ENCODE measurements around the gene KCNAB2.

KCNAB2 gene

GRCh38 chr1:6136516-6137220, 91.0 kb downstream of the KCNAB2 start:
- TF ChIP-seq POLR2AphosphoS5 (IDR thresholded peaks at IDR 0.05; ENCODE audit: low read depth, low read length) (no peak), FOXP2 (optimal IDR thresholded peaks at IDR 0.05; ENCODE audit: borderline replicate concordance, extremely low read depth, extremely low read length, insufficient read depth) (no peak), TAF1 (IDR thresholded peaks at IDR 0.05; ENCODE audit: borderline replicate concordance, insufficient read depth, low read length) (no peak)

- TF ChIP-seq REST (IDR thresholded peaks at IDR 0.05; ENCODE audit: insufficient read depth in 1 of 2, low read depth in 2 of 2, low read length in 2 of 2) (no peak), TAF1 (IDR thresholded peaks at IDR 0.05; ENCODE audit: borderline replicate concordance, insufficient read depth, low read length) (no peak), FOXP2 (optimal IDR thresholded peaks at IDR 0.05; ENCODE audit: borderline replicate concordance, extremely low read depth, extremely low read length, insufficient read depth) (no peak), SIN3A (IDR thresholded peaks at IDR 0.05; ENCODE audit: borderline replicate concordance, insufficient read depth, low read length) (no peak), POLR2AphosphoS5 (IDR thresholded peaks at IDR 0.05; ENCODE audit: low read depth, low read length) (no peak)
Measured at GRCh38 chr1:6137758-6138157, 92.1 kb downstream of the KCNAB2 start.

GRCh38 chr1:6140413-6140812, 94.7 kb downstream of the KCNAB2 start:
- TF ChIP-seq REST (IDR thresholded peaks at IDR 0.05; ENCODE audit: insufficient read depth in 1 of 2, low read depth in 2 of 2, low read length in 2 of 2) = no peak
- TF ChIP-seq FOXP2 (optimal IDR thresholded peaks at IDR 0.05; ENCODE audit: borderline replicate concordance, extremely low read depth, extremely low read length, insufficient read depth) = no peak
- TF ChIP-seq TAF1 (IDR thresholded peaks at IDR 0.05; ENCODE audit: borderline replicate concordance, insufficient read depth, low read length) = no peak
- TF ChIP-seq SIN3A (IDR thresholded peaks at IDR 0.05; ENCODE audit: borderline replicate concordance, insufficient read depth, low read length) = no peak
- no peak for TF ChIP-seq POLR2AphosphoS5 (IDR thresholded peaks at IDR 0.05; ENCODE audit: low read depth, low read length)

GRCh38 chr1:6141592-6141991, 95.9 kb downstream of the KCNAB2 start:
- TF ChIP-seq SIN3A (IDR thresholded peaks at IDR 0.05; ENCODE audit: borderline replicate concordance, insufficient read depth, low read length) = no peak
- no peak for TF ChIP-seq REST (IDR thresholded peaks at IDR 0.05; ENCODE audit: insufficient read depth in 1 of 2, low read depth in 2 of 2, low read length in 2 of 2)
- no peak for TF ChIP-seq FOXP2 (optimal IDR thresholded peaks at IDR 0.05; ENCODE audit: borderline replicate concordance, extremely low read depth, extremely low read length, insufficient read depth)
- TF ChIP-seq TAF1 (IDR thresholded peaks at IDR 0.05; ENCODE audit: borderline replicate concordance, insufficient read depth, low read length) = no peak
- no peak for TF ChIP-seq POLR2AphosphoS5 (IDR thresholded peaks at IDR 0.05; ENCODE audit: low read depth, low read length)

- no peak for TF ChIP-seq SIN3A (IDR thresholded peaks at IDR 0.05; ENCODE audit: borderline replicate concordance, insufficient read depth, low read length)
- TF ChIP-seq REST (IDR thresholded peaks at IDR 0.05; ENCODE audit: insufficient read depth in 1 of 2, low read depth in 2 of 2, low read length in 2 of 2) = no peak
- TF ChIP-seq POLR2AphosphoS5 (IDR thresholded peaks at IDR 0.05; ENCODE audit: low read depth, low read length) = no peak
- no peak for TF ChIP-seq FOXP2 (optimal IDR thresholded peaks at IDR 0.05; ENCODE audit: borderline replicate concordance, extremely low read depth, extremely low read length, insufficient read depth)
- no peak for TF ChIP-seq TAF1 (IDR thresholded peaks at IDR 0.05; ENCODE audit: borderline replicate concordance, insufficient read depth, low read length)
Measured at GRCh38 chr1:6142036-6142621, 96.4 kb downstream of the KCNAB2 start.

Measured in PFSK-1 (cell line).